Spleen (tissue), 11 donors: ENCODE results near the gene OR52E2. TPM values are rescaled to one million over a fixed set of nuclear protein-coding genes. Genes with fewer than 3 reads are reported as not detected.
"Not testable (repeated sequence)": the region's sequence is repeated elsewhere in the genome, so short reads cannot be mapped to it uniquely, and the experiment has no call there.

Source experiments
- DNase-seq: peaks from one replicate; pipeline ENCODE4 v3.0.0-alpha.2; 2020
- H3K27ac ChIP-seq, 8 donors: fragments of 200-600 bp; sonication (generic) in 7 of 8; 1 replicate in 4 of 8; 2 replicates in 4 of 8; pipeline versions ENCODE4 v1.5.0 to v1.8.0; 2016 to 2021; ENCODE audit warnings: inconsistent platforms in 4 of 8, mild to moderate bottlenecking in 4 of 8, moderate library complexity in 1 of 8
- H3K27me3 ChIP-seq, 7 donors: fragments of 200-600 bp; sonication (generic) in 6 of 7; replicated peaks in 1 of 7; 1 replicate in 4 of 7; 2 replicates in 3 of 7; pipeline versions ENCODE4 v1.5.0 to v1.8.0; 2016 to 2021; ENCODE audit warnings: inconsistent platforms in 3 of 7, mild to moderate bottlenecking in 1 of 7
- H3K36me3 ChIP-seq, 6 donors: fragments of 200-600 bp; sonication (generic) in 5 of 6; 1 replicate in 4 of 6; 2 replicates in 2 of 6; pipeline versions ENCODE4 v1.5.0 to v1.8.0; 2016 to 2021; ENCODE audit warnings: inconsistent platforms in 2 of 6
- H3K4me1 ChIP-seq, 6 donors: fragments of 200-600 bp; sonication (generic) in 5 of 6; 1 replicate in 3 of 6; 2 replicates in 3 of 6; pipeline versions ENCODE4 v1.5.0 to v1.8.0; 2016 to 2021; ENCODE audit warnings: inconsistent platforms in 3 of 6
- H3K4me3 ChIP-seq, 8 donors: fragments of 200-600 bp; sonication (generic) in 7 of 8; 1 replicate in 4 of 8; 2 replicates in 4 of 8; pipeline versions ENCODE4 v1.5.0 to v1.8.0; 2016 to 2021; ENCODE audit warnings: inconsistent platforms in 4 of 8, mild to moderate bottlenecking in 4 of 8, moderate library complexity in 2 of 8
- H3K9me3 ChIP-seq, 8 donors: fragments of 200-600 bp; sonication (generic) in 7 of 8; 1 replicate in 4 of 8; 2 replicates in 4 of 8; pipeline versions ENCODE4 v1.5.0 to v1.8.0; 2016 to 2021; ENCODE audit warnings: inconsistent platforms in 4 of 8
- POLR2A ChIP-seq, 3 donors: fragments of 450-650 bp; IDR thresholded peaks; one replicate each; pipeline ENCODE4 v1.5.1; 2017; ENCODE audit warnings: antibody characterized with exemption in 3 of 3, mild to moderate bottlenecking in 1 of 3
- POLR2AphosphoS5 ChIP-seq, 3 donors: sonication (generic); formaldehyde crosslinking; IDR thresholded peaks; one replicate each; pipeline ENCODE4 v1.5.1; 2017; ENCODE audit warnings: antibody characterized with exemption in 3 of 3
- WGBS, 5 donors: extraction: QIAGEN DNeasy Blood & Tissue Kit in 3 of 5; methylation state at CpG; one replicate each; pipeline versions ENCODE4 v1.1.5 to v1.1.7; 2013 to 2018; 5-methylcytosine and 5-hydroxymethylcytosine counted together
- intact Hi-C: fragments of 100-400 bp; cut with DNase I; formaldehyde crosslinking; loops from one replicate; pipeline ENCODE4 v1.15.0; 2023; ENCODE audit warnings: low total_unique reads
- polyA plus RNA-seq, 3 donors: library from polyadenylated mRNA; stranded (reverse); fragments of 200-250 nt; gene quantifications; one replicate each; pipeline ENCODE4 v1.2.1, GENCODE V29; 2013
- total RNA-seq, 7 donors: library from RNA; depleted of rRNA in 3 of 7; stranded (reverse); fragments of >200 nt in 3 of 7; fragmentation: NEBNext Ultra II Directional in 4 of 7; extraction: Animal tissue kit (Norgen Biotek cat#: 25700) in 4 of 7; gene quantifications; one replicate each; pipeline versions ENCODE4 v1.1.0 to v1.2.1, GENCODE V29; 2016 to 2021
- TF ChIP-seq, protein P1 (sequence below), 11 experiments: fragments of 200-600 bp in 7 of 11; fragments of 450-650 bp in 4 of 11; sonication (generic) in 4 of 11; IDR thresholded peaks in 8 of 11; conservative IDR thresholded peaks in 3 of 11; 1 replicate in 7 of 11; 2 replicates in 4 of 11; pipeline versions ENCODE4 v1.4.0 to v1.8.0; 2016 to 2021; ENCODE audit warnings: antibody characterized with exemption in 11 of 11, inconsistent platforms in 4 of 11, mild to moderate bottlenecking in 1 of 11
- donor health status: healthy with polysubstance abuse.
- donor health status: DM: no; HTN: no; CAD: no; lungs with moderate emphysema.
- donor health status: DM: no; HTN: no; CAD: no.
- donor health status: Bipolar disorder and iron deficiency.
- donor health status: healthy.
- donor health status: DM: no; HTN: no; CAD: no.
- donor health status: DM: yes; HTN: yes; CAD: no.

Gene OR52E2
- total and polyA plus RNA-seq, 10 donors, result not detected

- WGBS, 5 donors, result 0 to 25% (median 17%) methylated on average over 1 of the region's 1 CpG
- TF ChIP-seq, protein P1, sequence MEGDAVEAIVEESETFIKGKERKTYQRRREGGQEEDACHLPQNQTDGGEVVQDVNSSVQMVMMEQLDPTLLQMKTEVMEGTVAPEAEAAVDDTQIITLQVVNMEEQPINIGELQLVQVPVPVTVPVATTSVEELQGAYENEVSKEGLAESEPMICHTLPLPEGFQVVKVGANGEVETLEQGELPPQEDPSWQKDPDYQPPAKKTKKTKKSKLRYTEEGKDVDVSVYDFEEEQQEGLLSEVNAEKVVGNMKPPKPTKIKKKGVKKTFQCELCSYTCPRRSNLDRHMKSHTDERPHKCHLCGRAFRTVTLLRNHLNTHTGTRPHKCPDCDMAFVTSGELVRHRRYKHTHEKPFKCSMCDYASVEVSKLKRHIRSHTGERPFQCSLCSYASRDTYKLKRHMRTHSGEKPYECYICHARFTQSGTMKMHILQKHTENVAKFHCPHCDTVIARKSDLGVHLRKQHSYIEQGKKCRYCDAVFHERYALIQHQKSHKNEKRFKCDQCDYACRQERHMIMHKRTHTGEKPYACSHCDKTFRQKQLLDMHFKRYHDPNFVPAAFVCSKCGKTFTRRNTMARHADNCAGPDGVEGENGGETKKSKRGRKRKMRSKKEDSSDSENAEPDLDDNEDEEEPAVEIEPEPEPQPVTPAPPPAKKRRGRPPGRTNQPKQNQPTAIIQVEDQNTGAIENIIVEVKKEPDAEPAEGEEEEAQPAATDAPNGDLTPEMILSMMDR (IDR thresholded peaks at IDR 0.05 in 8 of 11, conservative IDR thresholded peaks at IDR 0.05 in 3 of 11), result no peak
- no peak for TF ChIP-seq POLR2A (IDR thresholded peaks at IDR 0.05)
- no peak for TF ChIP-seq POLR2AphosphoS5 (IDR thresholded peaks at IDR 0.05)
Observed at GRCh38 chr11:5065027-5065426, 5.6 kb upstream of the OR52E2 start.

DNA sequence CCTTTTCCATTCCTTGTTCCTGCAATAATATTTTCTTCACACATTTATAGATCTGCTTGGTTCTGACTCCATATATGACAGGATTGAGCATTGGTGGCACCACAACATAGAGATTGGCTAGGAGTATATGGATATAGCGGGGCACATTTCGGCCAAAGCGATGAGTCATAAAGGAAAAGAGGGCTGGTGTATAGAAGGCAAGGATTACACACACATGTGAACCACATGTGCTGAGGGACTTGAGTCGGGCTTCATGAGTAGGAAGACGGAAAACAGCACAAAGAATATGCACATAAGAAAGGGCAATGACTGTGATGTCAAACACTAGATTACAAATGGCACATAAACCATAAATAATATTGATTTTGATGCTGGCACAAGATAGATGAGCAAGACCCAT lies 748 bp downstream of the OR52E2 start:
- intact Hi-C loops, H3K36me3 ChIP-seq, H3K9me3 ChIP-seq, DNase-seq, H3K27me3 ChIP-seq, H3K4me3 ChIP-seq, H3K4me1 ChIP-seq, H3K27ac ChIP-seq: not testable (repeated sequence)
- WGBS, 5 donors, result 71 to 95% (median 80%) methylated on average over 5 of the region's 5 CpGs

More at GRCh38 chr11:5065027-5065426, 5.6 kb upstream of the OR52E2 start:
- H3K27me3 ChIP-seq, result no peaks in the 10 kb centered on the region
- H3K9me3 ChIP-seq, result no peaks in the 10 kb centered on the region
- no peaks in the 10 kb centered on the region for H3K36me3 ChIP-seq
- H3K27ac ChIP-seq, result no peak overlapping the region
- H3K4me1 ChIP-seq, result no peaks in the 10 kb centered on the region
- intact Hi-C loops, result no loop called here
- H3K4me3 ChIP-seq, result no peak overlapping the region
- DNase-seq, result no peak

DNA sequence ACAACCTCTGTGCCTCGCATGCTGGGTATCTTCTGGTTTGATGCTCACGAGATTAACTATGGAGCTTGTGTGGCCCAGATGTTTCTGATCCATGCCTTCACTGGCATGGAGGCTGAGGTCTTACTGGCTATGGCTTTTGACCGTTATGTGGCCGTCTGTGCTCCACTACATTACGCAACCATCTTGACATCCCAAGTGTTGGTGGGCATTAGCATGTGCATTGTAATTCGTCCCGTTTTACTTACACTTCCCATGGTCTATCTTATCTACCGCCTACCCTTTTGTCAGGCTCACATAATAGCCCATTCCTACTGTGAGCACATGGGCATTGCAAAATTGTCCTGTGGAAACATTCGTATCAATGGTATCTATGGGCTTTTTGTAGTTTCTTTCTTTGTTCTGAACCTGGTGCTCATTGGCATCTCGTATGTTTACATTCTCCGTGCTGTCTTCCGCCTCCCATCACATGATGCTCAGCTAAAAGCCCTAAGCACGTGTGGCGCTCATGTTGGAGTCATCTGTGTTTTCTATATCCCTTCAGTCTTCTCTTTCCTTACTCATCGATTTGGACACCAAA lies 12.6 kb downstream of the OR52E2 start:
- H3K4me1 ChIP-seq, result no peaks in the 10 kb centered on the region
- no peak overlapping the region for H3K4me3 ChIP-seq
- no peak overlapping the region for H3K27ac ChIP-seq
- no peaks in the 10 kb centered on the region for H3K27me3 ChIP-seq
- TF ChIP-seq POLR2A (IDR thresholded peaks at IDR 0.05) (no peak), POLR2AphosphoS5 (IDR thresholded peaks at IDR 0.05) (no peak)
- TF ChIP-seq, protein P1 (IDR thresholded peaks at IDR 0.05 in 8 of 11, conservative IDR thresholded peaks at IDR 0.05 in 3 of 11), result no peak
- H3K9me3 ChIP-seq, result no peaks in the 10 kb centered on the region
- H3K36me3 ChIP-seq, result no peaks in the 10 kb centered on the region
- DNase-seq, result no peak
- intact Hi-C loops, result no loop called here
- WGBS, 5 donors, result 76 to 90% (median 81%) methylated on average over 15 of the region's 15 CpGs

- no peak within 1 kb of the TSS for H3K27ac ChIP-seq
- no peaks in the 10 kb centered on the region for H3K36me3 ChIP-seq
- no peak within 1 kb of the TSS for H3K4me3 ChIP-seq
- no peaks in the 10 kb centered on the region for H3K9me3 ChIP-seq
- H3K27me3 ChIP-seq, result no peaks in the 10 kb centered on the region
- TF ChIP-seq, protein P1 (IDR thresholded peaks at IDR 0.05 in 8 of 11, conservative IDR thresholded peaks at IDR 0.05 in 3 of 11), result no peak
- no peak for TF ChIP-seq POLR2AphosphoS5 (IDR thresholded peaks at IDR 0.05)
- no peak for TF ChIP-seq POLR2A (IDR thresholded peaks at IDR 0.05)
- intact Hi-C loops, result no loop called here
- no peak for DNase-seq
- 83 to 93% (median 84%) methylated on average over 1 of the region's 1 CpG for WGBS, 5 donors
- H3K4me1 ChIP-seq, result no peaks in the 10 kb centered on the region
Observed at GRCh38 chr11:5046226-5046625, 13.2 kb downstream of the OR52E2 start, which contains the start of gene OR52J3. Gene OR52J3 (plus strand): TSS chr11:5046526. CDS start chr11:5046526, 0 bp downstream.

DNA sequence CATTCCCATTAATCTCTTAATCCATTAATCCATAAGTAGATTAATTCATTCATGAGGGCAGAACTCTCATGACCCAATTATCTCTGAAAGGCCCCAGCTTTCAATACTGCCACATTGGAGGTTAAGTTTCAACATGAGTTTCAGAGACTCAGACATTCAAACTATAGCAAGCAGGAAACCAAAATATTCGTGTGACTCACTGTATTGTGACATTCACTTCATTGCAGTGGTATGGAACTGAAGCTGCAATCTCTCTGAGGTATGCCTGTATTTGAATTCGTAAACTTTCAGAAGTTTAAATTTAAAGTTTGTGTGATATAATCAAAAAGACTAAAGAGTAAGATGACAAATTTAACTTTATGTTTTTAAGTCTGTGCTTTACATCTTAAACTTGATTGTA lies 16.0 kb downstream of the OR52E2 start:
- no peak overlapping the region for H3K27ac ChIP-seq

More for the DNA sequence above, 16.0 kb downstream of the OR52E2 start:
- H3K27me3 ChIP-seq, result no peaks in the 10 kb centered on the region
- 53 to 61% (median 58%) methylated on average over 2 of the region's 2 CpGs for WGBS, 5 donors
- TF ChIP-seq, protein P1 (IDR thresholded peaks at IDR 0.05 in 8 of 11, conservative IDR thresholded peaks at IDR 0.05 in 3 of 11), result no peak
- TF ChIP-seq POLR2A (IDR thresholded peaks at IDR 0.05) (no peak), POLR2AphosphoS5 (IDR thresholded peaks at IDR 0.05) (no peak)
- no peaks in the 10 kb centered on the region for H3K4me1 ChIP-seq
- no peak for DNase-seq
- no peak overlapping the region for H3K4me3 ChIP-seq
- intact Hi-C loops, result no loop called here
- H3K9me3 ChIP-seq, result no peaks in the 10 kb centered on the region
- no peaks in the 10 kb centered on the region for H3K36me3 ChIP-seq
